Measurements from ENCODE around the gene MCM7.
A peak's percentile ranks its signal among the peaks of the same experiment; 100 is the strongest.

Gene MCM7

DNA sequence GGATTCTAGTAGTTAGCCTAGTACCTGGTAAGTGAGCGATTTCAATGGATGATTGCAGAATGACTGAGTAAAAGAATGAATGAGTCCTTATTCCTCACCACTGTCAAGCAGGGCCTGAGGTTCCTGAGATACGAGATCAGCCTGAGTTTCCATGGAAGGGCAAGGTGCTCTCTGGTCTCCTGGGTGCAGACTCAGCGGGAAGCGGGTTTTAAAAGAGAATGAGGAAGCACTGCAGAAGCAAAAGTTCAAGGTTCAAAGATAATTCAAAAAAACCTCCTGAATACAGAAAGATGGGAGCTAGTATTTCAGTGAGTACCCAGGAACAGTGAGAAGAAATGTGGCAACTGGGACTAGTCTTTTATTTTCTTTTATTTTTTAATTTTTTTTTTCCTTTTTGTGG is 24.0 kb downstream of the MCM7 start:
- Mint-ChIP-seq H3K9me3 (peaks cover 7% of the 10 kb centered on the region), H3K27me3 (no peaks in the 10 kb centered on the region), H3K36me3 (ENCODE audit: low read depth) (peaks cover 82% of the 10 kb centered on the region), H3K4me1 (ENCODE audit: low read depth) (peaks cover 21% of the 10 kb centered on the region), H3K4me3 (no peak overlapping the region), H3K27ac (no peak overlapping the region)
- no peak for DNase-seq

- H3K27me3 Mint-ChIP-seq: no peaks in the 10 kb centered on the region
- peaks cover 14% of the 10 kb centered on the region for H3K4me1 Mint-ChIP-seq (ENCODE audit: low read depth)
- peaks cover 25% of the 10 kb centered on the region for H3K9me3 Mint-ChIP-seq
- DNase-seq: no peak
- peaks cover 94% of the 10 kb centered on the region for H3K36me3 Mint-ChIP-seq (ENCODE audit: low read depth)
- H3K4me3 Mint-ChIP-seq: no peak overlapping the region
- H3K27ac Mint-ChIP-seq: no peak overlapping the region
Observed at GRCh38 chr7:100075418-100075817, 25.8 kb downstream of the MCM7 start.

- Mint-ChIP-seq H3K9me3 (peaks cover 30% of the 10 kb centered on the region), H3K27ac (no peak overlapping the region), H3K36me3 (ENCODE audit: low read depth) (peaks cover 95% of the 10 kb centered on the region), H3K4me3 (no peak overlapping the region), H3K27me3 (no peaks in the 10 kb centered on the region), H3K4me1 (ENCODE audit: low read depth) (peaks cover 10% of the 10 kb centered on the region)
- DNase-seq: no peak
Observed at GRCh38 chr7:100074841-100075240, 26.4 kb downstream of the MCM7 start.

- H3K4me3 Mint-ChIP-seq: no peak overlapping the region
- no peaks in the 10 kb centered on the region for H3K27me3 Mint-ChIP-seq
- H3K9me3 Mint-ChIP-seq: peaks cover 30% of the 10 kb centered on the region
- H3K4me1 Mint-ChIP-seq (ENCODE audit: low read depth): no peaks in the 10 kb centered on the region
- H3K27ac Mint-ChIP-seq: no peak overlapping the region
- H3K36me3 Mint-ChIP-seq (ENCODE audit: low read depth): peaks cover 95% of the 10 kb centered on the region
- DNase-seq: no peak
Observed at GRCh38 chr7:100072462-100072861, 28.7 kb downstream of the MCM7 start.

- DNase-seq: no peak
- no peak overlapping the region for H3K4me3 Mint-ChIP-seq
- peaks cover 89% of the 10 kb centered on the region for H3K36me3 Mint-ChIP-seq (ENCODE audit: low read depth)
- H3K27me3 Mint-ChIP-seq: no peaks in the 10 kb centered on the region
- H3K4me1 Mint-ChIP-seq (ENCODE audit: low read depth): no peaks in the 10 kb centered on the region
- peaks cover 30% of the 10 kb centered on the region for H3K9me3 Mint-ChIP-seq
- H3K27ac Mint-ChIP-seq: no peak overlapping the region
Observed at GRCh38 chr7:100071018-100071723, 30.0 kb downstream of the MCM7 start.

GRCh38 chr7:100069991-100070390 is 31.2 kb downstream of the MCM7 start:
- H3K27me3 Mint-ChIP-seq: no peaks in the 10 kb centered on the region
- H3K9me3 Mint-ChIP-seq: peaks cover 30% of the 10 kb centered on the region
- H3K4me3 Mint-ChIP-seq: no peak overlapping the region
- H3K36me3 Mint-ChIP-seq (ENCODE audit: low read depth): peaks cover 87% of the 10 kb centered on the region
- H3K4me1 Mint-ChIP-seq (ENCODE audit: low read depth): no peaks in the 10 kb centered on the region
- no peak for DNase-seq
- no peak overlapping the region for H3K27ac Mint-ChIP-seq

DNA sequence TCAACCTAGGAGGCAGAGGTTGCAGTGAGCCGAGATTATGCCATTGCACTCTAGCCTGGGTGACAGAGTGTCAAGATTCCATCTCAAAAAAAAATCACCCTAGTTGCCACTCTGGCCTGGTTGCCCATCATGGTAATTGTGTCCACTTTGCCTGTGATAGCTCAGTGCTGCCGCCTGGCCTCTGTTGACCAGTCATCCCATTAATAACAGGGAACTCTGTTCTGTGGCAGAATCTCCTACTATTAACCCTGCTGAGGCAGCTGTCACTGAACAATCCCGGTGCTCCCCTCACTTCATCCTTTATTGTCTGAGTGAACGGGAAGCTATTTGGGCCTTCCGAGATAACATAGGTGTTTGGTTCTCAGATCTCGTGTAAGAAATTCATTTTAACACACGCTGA is 34.2 kb downstream of the MCM7 start:
- no peaks in the 10 kb centered on the region for H3K27me3 Mint-ChIP-seq
- DNase-seq: no peak
- peaks cover 20% of the 10 kb centered on the region for H3K9me3 Mint-ChIP-seq
- H3K36me3 Mint-ChIP-seq (ENCODE audit: low read depth): peaks cover 80% of the 10 kb centered on the region
- H3K27ac Mint-ChIP-seq: peak overlapping the region; percentile 9
- no peaks in the 10 kb centered on the region for H3K4me1 Mint-ChIP-seq (ENCODE audit: low read depth)
- H3K4me3 Mint-ChIP-seq: no peak overlapping the region

DNA sequence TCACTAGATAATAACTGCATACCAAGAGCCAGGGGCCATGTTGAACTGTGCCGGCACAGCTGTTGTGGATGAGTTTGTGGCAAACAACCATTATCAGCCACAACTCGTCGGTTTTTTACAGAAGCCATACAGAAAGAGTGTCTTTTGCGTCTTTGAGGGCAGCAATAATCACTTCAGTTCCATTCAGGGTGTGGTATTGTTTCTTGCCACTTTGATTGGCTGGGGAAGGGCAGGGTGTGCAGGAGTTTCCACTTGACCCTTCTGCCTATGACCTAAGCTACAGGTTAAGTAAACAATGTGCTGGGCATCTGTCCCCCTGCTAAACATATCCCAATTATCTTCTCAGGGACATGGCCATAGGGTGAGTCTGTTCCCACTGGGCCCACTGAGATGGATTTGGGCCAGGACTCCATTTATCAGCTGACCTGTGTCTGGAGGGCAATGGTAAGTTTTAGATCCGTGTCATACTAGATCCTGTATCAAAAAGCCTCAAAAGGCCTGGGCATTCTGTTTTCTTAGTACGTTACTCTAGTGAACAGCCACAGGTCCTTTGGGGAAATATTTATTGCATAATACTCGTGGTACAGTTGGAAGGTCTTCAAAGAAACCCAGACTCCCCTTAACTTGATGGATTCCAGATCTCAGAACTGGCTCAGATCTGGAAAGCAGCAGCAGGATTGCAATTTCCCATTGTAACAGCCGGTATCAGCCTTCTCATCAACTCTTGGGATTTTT is 35.6 kb downstream of the MCM7 start:
- no peak overlapping the region for H3K27ac Mint-ChIP-seq

DNA sequence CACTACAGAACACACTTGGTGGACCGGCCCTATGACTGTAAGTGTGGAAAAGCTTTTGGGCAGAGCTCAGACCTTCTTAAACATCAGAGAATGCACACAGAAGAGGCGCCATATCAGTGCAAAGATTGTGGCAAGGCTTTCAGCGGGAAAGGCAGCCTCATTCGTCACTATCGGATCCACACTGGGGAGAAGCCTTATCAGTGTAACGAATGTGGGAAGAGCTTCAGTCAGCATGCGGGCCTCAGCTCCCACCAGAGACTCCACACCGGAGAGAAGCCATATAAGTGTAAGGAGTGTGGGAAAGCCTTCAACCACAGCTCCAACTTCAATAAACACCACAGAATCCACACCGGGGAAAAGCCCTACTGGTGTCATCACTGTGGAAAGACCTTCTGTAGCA is 37.0 kb downstream of the MCM7 start:
- H3K9me3 Mint-ChIP-seq: no peaks in the 10 kb centered on the region
- H3K27me3 Mint-ChIP-seq: no peaks in the 10 kb centered on the region
- no peak overlapping the region for H3K4me3 Mint-ChIP-seq
- no peak overlapping the region for H3K27ac Mint-ChIP-seq
- H3K36me3 Mint-ChIP-seq (ENCODE audit: low read depth): peaks cover 72% of the 10 kb centered on the region
- H3K4me1 Mint-ChIP-seq (ENCODE audit: low read depth): no peaks in the 10 kb centered on the region
- no peak for DNase-seq

More for the DNA sequence above, 35.6 kb downstream of the MCM7 start:
- H3K4me3 Mint-ChIP-seq: no peak overlapping the region
- peaks cover 7% of the 10 kb centered on the region for H3K9me3 Mint-ChIP-seq
- peaks cover 79% of the 10 kb centered on the region for H3K36me3 Mint-ChIP-seq (ENCODE audit: low read depth)
- DNase-seq: no peak
- H3K4me1 Mint-ChIP-seq (ENCODE audit: low read depth): no peaks in the 10 kb centered on the region
- no peaks in the 10 kb centered on the region for H3K27me3 Mint-ChIP-seq

- no peaks in the 10 kb centered on the region for H3K9me3 Mint-ChIP-seq
- H3K4me3 Mint-ChIP-seq: no peak overlapping the region
- no peak for DNase-seq
- H3K4me1 Mint-ChIP-seq (ENCODE audit: low read depth): no peaks in the 10 kb centered on the region
- no peaks in the 10 kb centered on the region for H3K27me3 Mint-ChIP-seq
- H3K36me3 Mint-ChIP-seq (ENCODE audit: low read depth): peaks cover 76% of the 10 kb centered on the region
- no peak overlapping the region for H3K27ac Mint-ChIP-seq
Observed at GRCh38 chr7:100063376-100063775, 37.8 kb downstream of the MCM7 start.

DNA sequence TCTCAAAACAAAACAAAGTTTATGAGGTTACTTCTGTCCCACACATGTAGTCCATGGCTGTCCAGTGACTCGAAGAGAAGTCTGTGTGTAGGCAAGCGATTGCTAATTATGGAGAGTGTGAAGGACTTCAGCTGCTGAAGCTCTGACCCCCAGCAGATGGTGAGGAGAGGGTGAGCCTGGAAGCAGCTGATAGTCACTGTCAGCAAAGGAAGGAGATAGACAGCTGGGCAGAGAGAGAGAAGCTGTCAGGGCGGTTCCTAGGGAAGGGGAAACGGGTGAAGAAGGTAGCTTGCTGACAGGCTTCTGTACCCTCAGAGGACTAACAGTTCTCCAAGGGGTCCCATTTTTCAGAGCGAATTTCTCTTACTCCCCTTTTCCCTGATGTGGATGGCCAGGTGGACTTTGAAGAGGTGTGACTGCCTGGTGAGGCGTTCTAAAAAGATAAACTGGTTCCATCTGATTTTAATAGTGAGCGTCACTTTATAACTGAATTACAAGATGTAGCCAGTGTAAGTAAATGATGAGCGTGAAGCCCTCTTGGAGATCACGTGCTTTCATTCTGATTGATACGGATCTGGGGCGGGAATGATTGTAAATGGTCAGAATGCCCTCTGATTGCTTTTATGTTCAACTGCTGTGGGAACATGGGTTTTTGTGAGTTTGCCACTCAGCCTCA is 39.5 kb downstream of the MCM7 start:
- no peaks in the 10 kb centered on the region for H3K9me3 Mint-ChIP-seq
- DNase-seq: no peak
- peak overlapping the region; percentile 5 for H3K27ac Mint-ChIP-seq
- H3K27me3 Mint-ChIP-seq: no peaks in the 10 kb centered on the region
- H3K4me3 Mint-ChIP-seq: no peak overlapping the region
- no peaks in the 10 kb centered on the region for H3K4me1 Mint-ChIP-seq (ENCODE audit: low read depth)
- peaks cover 77% of the 10 kb centered on the region for H3K36me3 Mint-ChIP-seq (ENCODE audit: low read depth)

GRCh38 chr7:100059251-100059739 is 41.9 kb downstream of the MCM7 start:
- no peaks in the 10 kb centered on the region for H3K9me3 Mint-ChIP-seq
- H3K4me3 Mint-ChIP-seq: no peak overlapping the region
- no peak overlapping the region for H3K27ac Mint-ChIP-seq
- H3K27me3 Mint-ChIP-seq: no peaks in the 10 kb centered on the region
- H3K4me1 Mint-ChIP-seq (ENCODE audit: low read depth): no peaks in the 10 kb centered on the region
- H3K36me3 Mint-ChIP-seq (ENCODE audit: low read depth): peaks cover 63% of the 10 kb centered on the region
- no peak for DNase-seq

DNA sequence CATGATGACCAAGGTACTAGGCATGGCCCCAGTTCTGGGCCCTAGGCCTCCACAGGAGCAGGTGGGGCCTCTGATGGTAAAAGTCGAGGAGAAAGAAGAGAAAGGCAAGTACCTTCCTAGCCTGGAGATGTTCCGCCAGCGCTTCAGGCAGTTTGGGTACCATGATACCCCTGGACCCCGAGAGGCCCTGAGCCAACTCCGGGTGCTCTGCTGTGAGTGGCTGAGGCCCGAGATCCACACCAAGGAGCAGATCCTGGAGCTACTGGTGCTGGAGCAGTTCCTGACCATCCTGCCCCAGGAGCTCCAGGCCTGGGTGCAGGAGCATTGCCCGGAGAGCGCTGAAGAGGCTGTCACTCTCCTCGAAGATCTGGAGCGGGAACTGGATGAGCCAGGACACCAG is 44.2 kb downstream of the MCM7 start:
- H3K9me3 Mint-ChIP-seq: no peaks in the 10 kb centered on the region
- H3K36me3 Mint-ChIP-seq (ENCODE audit: low read depth): peaks cover 50% of the 10 kb centered on the region
- no peaks in the 10 kb centered on the region for H3K4me1 Mint-ChIP-seq (ENCODE audit: low read depth)
- no peak overlapping the region for H3K27ac Mint-ChIP-seq
- no peak overlapping the region for H3K4me3 Mint-ChIP-seq
- H3K27me3 Mint-ChIP-seq: no peaks in the 10 kb centered on the region
- no peak for DNase-seq

- H3K36me3 Mint-ChIP-seq (ENCODE audit: low read depth): peaks cover 33% of the 10 kb centered on the region
- H3K27me3 Mint-ChIP-seq: no peaks in the 10 kb centered on the region
- peaks cover 25% of the 10 kb centered on the region for H3K4me1 Mint-ChIP-seq (ENCODE audit: low read depth)
- no peaks in the 10 kb centered on the region for H3K9me3 Mint-ChIP-seq
- no peak for DNase-seq
- no peak overlapping the region for H3K4me3 Mint-ChIP-seq
- H3K27ac Mint-ChIP-seq: no peak overlapping the region
Observed at GRCh38 chr7:100053215-100053614, 48.0 kb downstream of the MCM7 start.

- peak overlapping the region; percentile 19 for H3K27ac Mint-ChIP-seq
- no peak for DNase-seq
- H3K36me3 Mint-ChIP-seq (ENCODE audit: low read depth): peaks cover 18% of the 10 kb centered on the region
- no peaks in the 10 kb centered on the region for H3K9me3 Mint-ChIP-seq
- H3K4me1 Mint-ChIP-seq (ENCODE audit: low read depth): peaks cover 25% of the 10 kb centered on the region
- H3K27me3 Mint-ChIP-seq: no peaks in the 10 kb centered on the region
- H3K4me3 Mint-ChIP-seq: peak overlapping the region; percentile 60
Observed at GRCh38 chr7:100051611-100052010, 49.6 kb downstream of the MCM7 start.
